MM.1S (cell line): ENCODE results near the gene SLC49A4.

ENCODE experiments used
- EZH2 ChIP-seq: fragments of 300-600 bp; sonication (generic); optimal IDR thresholded peaks from 2 replicates; pipeline ENCODE3; 2017; ENCODE audit warnings: low read depth, mild to moderate bottlenecking, antibody characterized with exemption, low read length, mixed read lengths
- EZH2phosphoT487 ChIP-seq: fragments of 300-600 bp; sonication (generic); IDR thresholded peaks from 2 replicates; pipeline ENCODE4 v1.6.1; 2018; ENCODE audit warnings: antibody characterized with exemption, low read length
- TF ChIP-seq, protein P1 (sequence below): fragments of 300-600 bp; sonication (generic); IDR thresholded peaks from 2 replicates; pipeline ENCODE4 v1.5.1; 2016; ENCODE audit warnings: antibody characterized with exemption, low read length, mixed read lengths

DNA sequence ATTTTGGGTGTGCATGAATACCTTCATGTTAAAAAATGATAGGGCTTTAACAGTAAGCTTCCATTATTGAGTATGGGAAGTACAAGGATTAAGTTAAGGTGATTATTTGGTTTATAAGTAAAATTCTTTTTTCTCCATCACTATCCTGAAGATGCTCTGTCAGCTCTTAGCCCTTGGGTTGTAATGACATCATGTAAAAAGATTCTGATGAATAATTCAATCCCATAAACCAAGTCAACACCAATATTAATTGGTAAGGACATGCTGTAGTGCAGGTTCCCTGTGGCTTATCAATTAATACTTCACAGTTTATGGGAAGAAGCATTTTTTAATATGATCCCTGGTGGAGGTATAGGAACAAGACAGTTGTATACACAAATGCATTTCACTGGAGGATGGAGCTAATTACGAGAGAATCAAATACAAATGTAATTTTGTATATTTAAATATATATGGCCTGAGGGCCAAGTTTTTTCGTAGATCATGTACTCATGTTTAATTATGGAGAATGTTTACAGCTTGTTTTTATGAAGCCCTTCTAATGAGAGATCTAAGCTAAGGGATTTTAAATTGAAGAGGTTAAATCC is 87.6 kb downstream of the SLC49A4 start:
- TF ChIP-seq, protein P1, sequence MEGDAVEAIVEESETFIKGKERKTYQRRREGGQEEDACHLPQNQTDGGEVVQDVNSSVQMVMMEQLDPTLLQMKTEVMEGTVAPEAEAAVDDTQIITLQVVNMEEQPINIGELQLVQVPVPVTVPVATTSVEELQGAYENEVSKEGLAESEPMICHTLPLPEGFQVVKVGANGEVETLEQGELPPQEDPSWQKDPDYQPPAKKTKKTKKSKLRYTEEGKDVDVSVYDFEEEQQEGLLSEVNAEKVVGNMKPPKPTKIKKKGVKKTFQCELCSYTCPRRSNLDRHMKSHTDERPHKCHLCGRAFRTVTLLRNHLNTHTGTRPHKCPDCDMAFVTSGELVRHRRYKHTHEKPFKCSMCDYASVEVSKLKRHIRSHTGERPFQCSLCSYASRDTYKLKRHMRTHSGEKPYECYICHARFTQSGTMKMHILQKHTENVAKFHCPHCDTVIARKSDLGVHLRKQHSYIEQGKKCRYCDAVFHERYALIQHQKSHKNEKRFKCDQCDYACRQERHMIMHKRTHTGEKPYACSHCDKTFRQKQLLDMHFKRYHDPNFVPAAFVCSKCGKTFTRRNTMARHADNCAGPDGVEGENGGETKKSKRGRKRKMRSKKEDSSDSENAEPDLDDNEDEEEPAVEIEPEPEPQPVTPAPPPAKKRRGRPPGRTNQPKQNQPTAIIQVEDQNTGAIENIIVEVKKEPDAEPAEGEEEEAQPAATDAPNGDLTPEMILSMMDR = no peak
- TF ChIP-seq EZH2 (no peak), EZH2phosphoT487 (no peak)
